GM13977 (cell line): ENCODE data around the gene CHRDL2.
A peak's percentile ranks its signal among the peaks of the same experiment; 100 is the strongest.

Experiments used
- DNase-seq: peaks from one replicate; pipeline ENCODE4 v3.0.0; 2012; ENCODE audit warnings: low spot score
- CTCF ChIP-seq: IDR thresholded peaks from 2 replicates; pipeline ENCODE4 v1.5.1; 2012; ENCODE audit warnings: mild to moderate bottlenecking, control low read depth; ENCODE audit not compliant: insufficient read depth; ENCODE audit errors: extremely low read depth, missing control alignments
- in situ Hi-C: fragments of 300-500 bp; cut with MboI; formaldehyde crosslinking; loops from one replicate; pipeline ENCODE4 v1.12.0; 2022; ENCODE audit warnings: low sequenced_read_pairs, low pct_unique_long_range_greater_than_20kb, mixed read lengths, inconsistent platforms; ENCODE audit not compliant: unreplicated experiment

CHRDL2 gene

GRCh38 chr11:74703211-74703610 lies 28.0 kb downstream of the CHRDL2 start:
- in situ Hi-C loops: no loop called here
- DNase-seq: no peak
- TF ChIP-seq CTCF: no peak

- peak; percentile 84 for DNase-seq
- in situ Hi-C loops: no loop called here
- peak; percentile 93 for TF ChIP-seq CTCF
Observed at GRCh38 chr11:74702383-74703007, 28.7 kb downstream of the CHRDL2 start.

- in situ Hi-C loops: no loop called here
- no peak for DNase-seq
Observed at GRCh38 chr11:74701351-74701750, 29.9 kb downstream of the CHRDL2 start.

DNA sequence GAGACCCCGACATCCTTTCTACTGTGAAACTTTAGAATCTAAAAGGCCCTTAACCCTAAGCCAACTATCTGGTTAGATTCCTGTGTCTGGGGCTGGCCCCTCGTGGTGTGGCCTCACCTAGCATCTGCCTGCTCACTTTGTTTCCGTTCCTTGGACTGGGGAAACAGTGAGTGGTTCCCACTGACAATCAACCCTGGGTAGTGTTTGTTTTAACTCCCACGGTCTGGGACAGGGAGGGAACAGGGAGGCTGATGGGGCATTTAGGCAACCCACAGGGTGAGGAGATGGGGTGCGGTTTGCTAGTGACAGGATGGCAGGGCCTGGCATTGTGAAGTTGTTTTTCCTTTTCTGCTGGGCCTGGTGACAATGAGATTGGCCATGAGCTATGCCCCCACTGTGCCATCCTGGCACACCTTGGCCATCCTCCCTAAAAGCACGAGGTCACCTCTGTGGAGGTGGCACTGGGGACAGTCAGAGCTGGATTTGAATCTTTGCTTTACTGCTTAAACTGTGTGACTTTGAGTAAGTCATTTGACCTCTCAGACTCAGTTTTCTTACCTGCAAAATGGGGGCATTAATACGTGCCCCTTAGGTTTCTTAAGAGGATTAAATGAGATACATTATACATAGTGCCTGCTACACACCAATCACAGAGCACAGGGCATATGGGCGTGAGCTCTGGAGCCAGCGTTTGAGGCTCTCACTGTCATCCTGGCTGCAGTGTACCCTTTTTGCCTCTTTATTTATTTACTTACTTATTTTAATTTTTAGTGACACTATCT lies 31.4 kb downstream of the CHRDL2 start:
- no peak for TF ChIP-seq CTCF
- in situ Hi-C loops: no loop called here
- no peak for DNase-seq

More at GRCh38 chr11:74701351-74701750, 29.9 kb downstream of the CHRDL2 start:
- no peak for TF ChIP-seq CTCF

- TF ChIP-seq CTCF: no peak
- no peak for DNase-seq
- in situ Hi-C loops: no loop called here
Observed at GRCh38 chr11:74697722-74698121, 33.5 kb downstream of the CHRDL2 start.

DNA sequence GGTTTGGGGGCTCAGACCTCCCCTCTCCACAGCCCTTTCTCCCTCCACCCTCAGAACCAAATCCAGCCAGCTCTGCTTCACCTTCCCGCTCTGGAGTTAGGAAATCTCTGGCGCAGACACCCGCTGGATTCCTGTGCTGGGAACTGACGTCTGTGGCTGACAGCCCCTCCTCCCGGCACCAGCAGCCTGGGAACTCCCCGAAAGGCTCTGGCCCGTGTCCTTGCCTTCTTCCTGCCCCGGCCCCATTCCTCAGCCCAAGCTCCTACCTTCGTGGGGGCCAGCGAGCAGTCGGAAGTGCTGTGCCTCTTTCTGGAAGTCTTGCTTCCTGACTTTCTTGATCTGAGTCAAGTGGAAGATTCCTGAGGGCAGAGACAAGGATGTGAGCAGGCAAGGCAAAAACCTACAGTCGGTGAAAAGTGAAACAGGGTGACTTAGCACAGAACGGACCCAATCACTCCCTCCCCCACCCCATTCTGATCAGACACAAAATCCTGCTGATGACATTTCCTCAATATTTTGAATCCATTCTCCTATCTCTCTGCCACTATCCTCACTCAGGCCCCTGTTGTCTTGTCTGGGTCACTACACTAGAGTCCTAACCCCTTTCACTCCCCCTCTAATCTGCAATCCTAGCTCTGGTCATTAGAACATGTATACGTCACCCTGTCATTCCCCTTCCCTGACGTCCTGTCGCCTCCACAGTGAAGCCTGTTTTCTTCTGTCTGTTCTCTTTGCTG lies 34.1 kb downstream of the CHRDL2 start:
- in situ Hi-C loops: no loop called here
- peak; percentile 39 for DNase-seq

More for the DNA sequence above, 34.1 kb downstream of the CHRDL2 start:
- TF ChIP-seq CTCF: no peak
